Thyroid gland (tissue), 4 donors: ENCODE measurements around the gene CCBE1. TPM values are rescaled to one million over a fixed set of nuclear protein-coding genes. Genes with fewer than 3 reads are reported as not detected.

Experiments used
- DNase-seq, 2 donors: peaks; one replicate each; pipeline ENCODE4 v3.0.0-alpha.2; 2019
- H3K27ac ChIP-seq, 3 donors: fragments of 200-600 bp; sonication (generic); 1 replicate in 2 of 3; 2 replicates in 1 of 3; pipeline ENCODE4 v1.5.1; 2016 to 2019; ENCODE audit warnings: mild to moderate bottlenecking in 1 of 3, moderate library complexity in 1 of 3
- H3K27me3 ChIP-seq: fragments of 200-600 bp; sonication (generic); one replicate; pipeline ENCODE4 v1.5.1; 2019
- H3K36me3 ChIP-seq, 2 donors: fragments of 200-600 bp; sonication (generic); one replicate each; pipeline ENCODE4 v1.5.1; 2016 to 2019
- H3K4me1 ChIP-seq, 2 donors: fragments of 200-600 bp; sonication (generic); one replicate each; pipeline ENCODE4 v1.5.1; 2017 to 2019
- H3K4me3 ChIP-seq, 3 donors: fragments of 200-600 bp; sonication (generic); replicated peaks in 1 of 3; 1 replicate in 2 of 3; 2 replicates in 1 of 3; pipeline ENCODE4 v1.5.1; 2016; ENCODE audit warnings: mild to moderate bottlenecking in 1 of 3
- H3K9me3 ChIP-seq: fragments of 200-600 bp; sonication (generic); one replicate; pipeline ENCODE4 v1.5.1; 2017
- POLR2A ChIP-seq, 2 donors: fragments of 450-650 bp; IDR thresholded peaks; one replicate each; pipeline ENCODE4 v1.6.1; 2017; ENCODE audit warnings: antibody characterized with exemption in 2 of 2, mild to moderate bottlenecking in 2 of 2, moderate library complexity in 1 of 2
- WGBS, 2 donors: methylation state at CpG; one replicate each; pipeline ENCODE4 v1.1.5; 2017; 5-methylcytosine and 5-hydroxymethylcytosine counted together
- intact Hi-C: fragments of 100-400 bp; cut with DNase I; formaldehyde crosslinking; loops from one replicate; pipeline ENCODE4 v1.15.1; 2023
- total RNA-seq, 4 donors: library from RNA; depleted of rRNA; stranded (reverse); fragments of >200 nt; gene quantifications; one replicate each; pipeline ENCODE4 v1.2.3, GENCODE V29; 2016
- TF ChIP-seq, protein P1 (sequence below), 6 experiments: fragments of 200-600 bp in 3 of 6; fragments of 450-650 bp in 3 of 6; sonication (generic) in 3 of 6; IDR thresholded peaks; one replicate each; pipeline ENCODE4 v1.5.1; 2016 to 2019; ENCODE audit warnings: antibody characterized with exemption in 6 of 6, mild to moderate bottlenecking in 2 of 6, inconsistent platforms in 1 of 6, moderate library complexity in 1 of 6

CCBE1 gene
- total RNA-seq, 4 donors from 2014 or later: 0.34 to 9.0 (median 1.1) TPM

DNA sequence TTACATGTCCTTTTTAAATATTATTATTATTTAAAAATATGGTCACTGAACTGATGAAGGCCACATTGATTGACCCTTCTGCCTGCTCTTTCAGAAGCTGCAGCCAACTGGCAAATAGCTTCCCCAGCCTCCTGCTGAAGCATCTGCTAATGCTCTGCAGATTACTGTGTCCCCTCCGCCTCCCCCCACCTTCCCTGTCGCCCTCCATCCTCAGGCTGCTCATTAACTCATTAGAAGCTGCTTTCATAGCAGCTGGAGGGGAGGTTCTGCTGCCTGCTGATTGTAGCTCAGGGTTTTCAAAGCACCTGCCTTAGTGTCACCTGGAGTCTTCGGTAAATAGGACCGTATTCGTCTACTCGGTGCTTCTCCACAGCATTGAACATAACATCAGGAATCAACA lies 313.4 kb downstream of the CCBE1 start:
- no peaks in the 10 kb centered on the region for H3K4me1 ChIP-seq
- H3K36me3 ChIP-seq: no peaks in the 10 kb centered on the region
- no peak for TF ChIP-seq POLR2A (IDR thresholded peaks at IDR 0.05)
- TF ChIP-seq, protein P1, sequence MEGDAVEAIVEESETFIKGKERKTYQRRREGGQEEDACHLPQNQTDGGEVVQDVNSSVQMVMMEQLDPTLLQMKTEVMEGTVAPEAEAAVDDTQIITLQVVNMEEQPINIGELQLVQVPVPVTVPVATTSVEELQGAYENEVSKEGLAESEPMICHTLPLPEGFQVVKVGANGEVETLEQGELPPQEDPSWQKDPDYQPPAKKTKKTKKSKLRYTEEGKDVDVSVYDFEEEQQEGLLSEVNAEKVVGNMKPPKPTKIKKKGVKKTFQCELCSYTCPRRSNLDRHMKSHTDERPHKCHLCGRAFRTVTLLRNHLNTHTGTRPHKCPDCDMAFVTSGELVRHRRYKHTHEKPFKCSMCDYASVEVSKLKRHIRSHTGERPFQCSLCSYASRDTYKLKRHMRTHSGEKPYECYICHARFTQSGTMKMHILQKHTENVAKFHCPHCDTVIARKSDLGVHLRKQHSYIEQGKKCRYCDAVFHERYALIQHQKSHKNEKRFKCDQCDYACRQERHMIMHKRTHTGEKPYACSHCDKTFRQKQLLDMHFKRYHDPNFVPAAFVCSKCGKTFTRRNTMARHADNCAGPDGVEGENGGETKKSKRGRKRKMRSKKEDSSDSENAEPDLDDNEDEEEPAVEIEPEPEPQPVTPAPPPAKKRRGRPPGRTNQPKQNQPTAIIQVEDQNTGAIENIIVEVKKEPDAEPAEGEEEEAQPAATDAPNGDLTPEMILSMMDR (IDR thresholded peaks at IDR 0.05): no peak
- WGBS, 2 donors: 53 to 60% methylated on average over 6 of the region's 6 CpGs
- no peaks in the 10 kb centered on the region for H3K9me3 ChIP-seq
- H3K27ac ChIP-seq: no peak overlapping the region
- intact Hi-C loops: no loop called here
- H3K27me3 ChIP-seq: no peaks in the 10 kb centered on the region
- no peak for DNase-seq
- no peak overlapping the region for H3K4me3 ChIP-seq

DNA sequence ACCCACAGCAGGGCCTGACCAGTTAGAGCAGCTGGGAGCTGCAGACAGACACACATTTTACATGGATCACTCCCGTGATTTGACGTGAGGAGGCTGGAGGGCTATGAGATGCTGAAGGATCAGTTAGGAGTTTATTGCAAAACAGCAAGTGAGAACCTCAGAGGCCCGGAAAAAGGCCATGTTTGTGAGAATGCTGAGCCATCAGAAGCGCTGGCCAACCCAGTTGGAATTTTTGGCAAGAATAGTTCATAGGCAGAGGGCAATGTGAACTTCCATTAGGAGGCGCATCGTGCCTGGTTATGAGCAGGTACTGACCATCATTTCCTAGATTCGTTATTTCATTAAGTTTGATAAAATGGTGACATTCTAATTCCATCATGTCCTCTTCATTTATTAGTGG lies 314.8 kb downstream of the CCBE1 start:
- TF ChIP-seq, protein P1 (IDR thresholded peaks at IDR 0.05): no peak
- TF ChIP-seq POLR2A (IDR thresholded peaks at IDR 0.05): no peak
- 84 to 89% methylated on average over 7 of the region's 7 CpGs for WGBS, 2 donors
- no peaks in the 10 kb centered on the region for H3K27me3 ChIP-seq
- H3K9me3 ChIP-seq: no peaks in the 10 kb centered on the region
- H3K4me3 ChIP-seq: no peak overlapping the region
- DNase-seq: no peak
- H3K4me1 ChIP-seq: no peaks in the 10 kb centered on the region
- intact Hi-C loops: no loop called here
- H3K27ac ChIP-seq: no peak overlapping the region
- no peaks in the 10 kb centered on the region for H3K36me3 ChIP-seq

DNA sequence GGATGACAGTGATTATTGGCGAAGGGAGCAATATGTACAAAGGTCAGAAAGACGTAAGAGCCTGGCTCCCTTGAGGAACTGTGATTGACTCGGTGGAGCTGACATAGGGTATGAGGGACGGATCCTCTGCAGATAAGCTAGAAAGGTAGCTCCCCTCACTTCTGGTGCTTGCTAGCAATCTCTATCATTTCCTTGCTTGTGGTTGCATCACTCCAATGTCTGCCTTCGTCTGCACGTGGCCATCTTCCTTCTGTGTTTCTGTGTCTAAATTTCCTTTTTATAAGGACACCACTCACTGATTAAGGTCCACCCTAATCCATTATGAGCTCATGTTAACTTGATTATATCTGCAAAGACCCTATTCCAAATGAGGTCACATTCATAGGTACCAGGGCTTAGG lies 315.3 kb downstream of the CCBE1 start:
- Histone ChIP-seq H3K4me3 (no peak overlapping the region), H3K36me3 (no peaks in the 10 kb centered on the region), H3K27ac (no peak overlapping the region), H3K4me1 (no peaks in the 10 kb centered on the region), H3K9me3 (no peaks in the 10 kb centered on the region), H3K27me3 (no peaks in the 10 kb centered on the region)
- WGBS, 2 donors: 76 to 83% methylated on average over 6 of the region's 6 CpGs
- intact Hi-C loops: no loop called here
- DNase-seq: no peak
- TF ChIP-seq POLR2A (IDR thresholded peaks at IDR 0.05): no peak
- TF ChIP-seq, protein P1 (IDR thresholded peaks at IDR 0.05): no peak

Other genes starting within 250 kb of the CCBE1 start
- 1 to 10 TPM; 1.1 to 2.3 (median 1.6) TPM for gene PMAIP1, start 202.6 kb upstream of the CCBE1 start, total RNA-seq